Measurements from ENCODE around the gene ZNF445.
"Not testable (repeated sequence)": the region's sequence is repeated elsewhere in the genome, so short reads cannot be mapped to it uniquely, and the experiment has no call there.

Gene ZNF445

DNA sequence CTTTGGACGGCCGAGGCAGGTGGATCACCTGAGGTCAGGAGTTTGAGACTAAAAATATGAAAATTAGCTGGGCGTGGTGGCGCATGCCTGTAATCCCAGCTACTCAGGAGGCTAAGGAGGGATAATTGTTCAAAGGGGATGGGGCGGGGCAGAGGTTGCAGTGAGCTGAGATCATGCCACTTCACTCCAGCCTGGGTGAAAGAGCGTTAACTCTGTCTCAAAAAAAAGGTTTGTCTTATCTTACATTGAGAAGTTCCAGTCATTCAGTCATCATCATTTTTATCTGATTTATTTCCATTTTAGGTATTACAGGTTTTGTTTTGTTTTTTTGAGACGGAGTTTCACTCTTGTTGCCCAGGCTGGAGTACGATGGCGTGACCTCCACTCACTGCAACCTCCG is 2.6 kb downstream of the ZNF445 start:
- not testable (repeated sequence) for DNase-seq

DNA sequence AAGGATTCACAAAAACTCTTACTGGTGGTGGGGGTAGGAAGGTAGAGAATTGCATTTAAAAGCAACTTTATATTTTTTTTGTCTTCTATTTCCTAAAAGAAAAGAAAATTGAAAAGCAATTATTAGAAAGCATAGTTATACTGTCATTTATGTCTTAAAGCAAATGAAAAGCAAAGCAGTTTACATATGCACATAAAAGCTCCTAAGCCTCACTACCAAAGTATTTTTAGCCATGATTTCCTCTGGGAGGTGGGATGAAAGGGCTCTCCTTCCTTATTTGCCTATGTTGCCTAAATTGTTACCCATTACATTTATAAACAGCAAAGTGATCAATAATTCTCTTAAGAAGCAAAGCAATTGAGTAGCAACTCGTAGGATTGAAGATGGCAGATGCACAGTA is 7.0 kb downstream of the ZNF445 start:
- DNase-seq, result no peak

DNA sequence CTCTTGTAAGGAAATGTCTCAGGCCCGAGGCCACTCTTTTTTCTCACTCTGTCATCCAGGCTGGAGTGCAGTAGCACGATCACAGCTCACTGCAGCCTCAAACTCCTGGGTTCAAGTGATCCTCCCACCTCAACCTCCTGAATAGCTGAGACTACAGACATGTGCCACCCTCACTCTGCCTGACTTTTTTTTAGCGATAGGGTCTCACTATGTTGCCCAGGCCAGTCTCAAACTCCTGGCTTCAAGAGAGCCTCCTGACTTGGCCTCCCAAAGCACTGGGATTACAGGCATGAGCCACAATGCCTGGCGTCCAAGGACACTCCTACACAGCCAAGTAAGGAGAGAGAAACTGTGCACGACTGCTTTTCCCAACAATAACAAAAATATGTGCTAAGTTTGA is 7.6 kb downstream of the ZNF445 start:
- no peak for DNase-seq

DNA sequence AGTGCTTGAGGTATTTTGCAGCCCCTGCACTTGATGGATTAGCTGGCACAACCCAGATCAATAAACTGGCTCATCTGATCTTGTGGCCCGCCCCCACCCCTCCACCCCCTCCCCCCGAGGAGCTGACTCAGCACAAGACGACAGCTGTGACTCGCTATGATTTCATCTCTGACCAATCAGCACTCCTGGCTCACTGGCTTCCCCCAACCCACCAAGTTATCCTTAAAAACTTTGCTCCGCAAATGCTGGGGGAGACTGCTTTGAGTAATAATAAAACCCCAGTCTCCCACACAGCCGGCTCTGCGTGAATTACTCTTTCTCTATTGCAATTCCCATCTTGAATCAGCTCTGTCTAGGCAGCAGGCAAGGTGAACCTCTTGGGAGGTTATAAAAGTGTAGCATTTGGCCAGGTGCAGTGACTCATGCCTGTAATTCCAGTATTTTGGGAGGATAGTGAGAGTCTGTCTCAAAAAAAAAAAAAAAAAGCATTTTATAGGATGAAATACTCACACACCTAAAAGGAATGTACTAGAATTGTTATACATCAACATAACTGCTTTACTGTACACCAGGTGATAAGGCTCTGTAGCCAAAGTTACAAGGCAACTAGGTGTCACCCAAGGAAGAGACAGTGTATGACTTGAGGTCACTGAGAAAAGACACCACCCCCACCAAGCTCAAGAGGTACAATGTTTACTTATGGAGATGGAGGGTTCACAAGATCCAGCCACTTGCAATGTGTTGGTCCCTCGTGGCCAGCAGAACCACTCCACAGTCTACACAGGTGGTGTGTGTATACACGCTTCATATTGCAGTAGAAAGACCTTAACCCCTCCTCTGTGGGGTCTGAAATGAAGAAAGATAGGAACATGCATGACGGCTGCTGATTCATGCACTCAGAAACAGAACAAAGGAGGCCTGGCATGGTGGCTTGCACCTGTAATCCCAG is 8.6 kb downstream of the ZNF445 start:
- no peak for DNase-seq

DNA sequence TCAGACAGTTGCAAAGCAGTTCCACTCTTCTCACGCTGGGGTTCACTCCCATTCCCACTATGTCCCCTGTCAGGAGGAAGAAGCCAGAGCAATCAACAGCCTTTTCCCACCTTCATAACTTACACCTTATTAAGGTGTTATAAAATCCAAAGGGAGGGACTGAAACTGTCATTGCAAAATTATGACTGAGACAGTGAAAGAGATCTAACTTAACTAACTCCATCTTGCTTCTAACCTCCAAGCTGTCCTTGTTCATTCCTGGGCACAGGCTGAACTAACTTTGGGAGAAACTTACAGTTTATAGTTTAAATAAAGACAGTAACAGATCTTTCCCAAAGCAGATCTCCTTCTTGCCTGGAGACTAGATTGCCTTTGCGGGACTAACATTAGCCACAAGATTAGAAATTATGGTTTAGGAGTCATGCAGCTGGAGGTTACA is 9.4 kb downstream of the ZNF445 start:
- not testable (repeated sequence) for DNase-seq

DNA sequence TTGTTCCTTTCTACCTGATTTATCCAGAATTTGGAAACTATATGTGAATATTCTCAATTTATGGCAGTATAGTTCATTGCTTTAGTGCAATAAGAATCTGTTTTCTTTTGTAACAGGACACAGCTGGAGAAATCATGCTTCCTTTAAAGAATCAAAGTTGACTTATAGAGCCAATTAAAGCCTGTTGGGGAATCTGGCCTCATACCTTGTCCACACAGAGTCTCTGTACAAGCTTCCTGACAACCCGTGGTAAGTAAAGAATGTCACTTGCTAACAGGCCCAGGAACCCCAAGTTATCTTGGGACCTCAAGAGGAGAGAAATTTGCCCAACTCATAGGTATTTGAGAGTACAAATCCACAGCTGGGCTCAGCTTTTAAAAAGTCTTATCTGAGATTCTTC is 10.2 kb downstream of the ZNF445 start:
- no peak for DNase-seq

DNA sequence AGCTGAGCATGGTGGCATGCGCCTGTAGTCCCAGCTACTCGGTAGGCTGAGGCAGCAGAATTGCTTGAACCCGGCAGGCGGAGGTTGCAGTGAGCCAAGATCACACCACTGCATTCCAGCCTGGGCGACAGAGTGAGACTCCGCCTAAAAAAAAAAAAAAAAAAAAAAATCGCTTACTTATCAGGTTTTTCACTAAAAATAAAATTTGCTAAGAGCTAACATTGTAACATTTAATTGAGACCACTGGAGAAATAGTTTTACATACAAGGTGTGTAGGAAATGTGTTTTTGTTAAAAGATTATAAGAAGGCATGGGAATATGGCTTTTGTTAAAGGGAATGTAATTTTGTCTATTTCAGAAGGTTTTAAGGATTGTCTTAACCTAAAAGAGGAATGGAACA is 12.6 kb downstream of the ZNF445 start:
- DNase-seq, result not testable (repeated sequence)

DNA sequence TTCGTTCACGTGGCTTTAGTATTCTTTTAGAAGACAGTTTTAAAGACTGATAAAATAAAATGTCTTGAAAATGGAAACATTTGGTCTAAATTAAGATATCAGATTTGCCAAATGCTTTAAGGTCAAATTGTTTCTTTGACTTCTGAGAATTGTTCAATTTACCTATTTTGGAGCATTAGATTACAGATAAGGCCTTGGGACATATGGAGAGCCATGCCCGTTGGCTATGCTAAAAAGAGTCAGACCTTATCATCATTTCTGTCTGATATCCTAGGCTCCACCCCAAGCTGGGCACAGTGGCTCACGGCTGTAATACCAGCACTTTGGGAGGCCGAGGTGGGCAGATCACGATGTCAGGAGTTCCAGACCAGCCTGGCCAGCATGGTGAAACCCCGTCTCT is 13.0 kb downstream of the ZNF445 start:
- no peak for DNase-seq

DNA sequence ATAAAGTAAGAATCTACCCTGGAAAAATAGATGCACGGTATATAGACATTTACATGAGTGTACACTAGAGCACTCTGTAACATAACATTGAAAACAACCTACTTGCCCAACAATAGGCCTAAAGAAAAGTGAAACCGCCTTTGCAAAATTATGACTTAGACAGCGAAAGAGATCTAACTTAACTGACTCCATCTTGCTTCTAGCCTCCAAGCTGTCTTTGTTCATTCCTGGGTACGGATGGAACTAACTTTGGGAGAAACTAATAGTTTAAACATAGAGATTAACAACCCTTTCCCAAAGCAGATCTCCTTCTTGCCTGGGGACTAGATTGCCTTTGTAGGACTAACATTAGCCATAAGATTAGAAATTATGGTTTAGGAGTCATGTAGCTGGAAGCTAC is 17.4 kb downstream of the ZNF445 start:
- not testable (repeated sequence) for DNase-seq

DNA sequence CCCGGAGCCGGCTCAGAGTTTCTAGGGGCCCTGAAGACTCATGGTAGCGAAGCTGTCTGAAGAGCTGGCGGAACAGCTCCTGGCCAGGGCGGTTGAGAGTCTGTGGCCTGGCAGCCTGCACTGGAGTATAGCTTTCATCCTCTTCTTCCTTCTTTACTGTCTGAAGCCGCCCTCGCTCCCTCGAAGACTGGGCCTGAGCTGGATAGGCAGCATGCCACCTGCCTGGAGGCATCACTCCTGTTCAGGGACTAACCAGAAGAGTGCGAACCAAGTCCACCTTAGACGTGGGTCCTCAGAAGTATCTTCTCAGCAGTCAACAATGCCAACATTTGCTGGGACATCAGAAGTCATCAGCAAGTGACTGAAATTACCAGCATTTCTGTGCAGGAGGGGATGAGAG is 22.2 kb downstream of the ZNF445 start:
- no peak for DNase-seq

DNA sequence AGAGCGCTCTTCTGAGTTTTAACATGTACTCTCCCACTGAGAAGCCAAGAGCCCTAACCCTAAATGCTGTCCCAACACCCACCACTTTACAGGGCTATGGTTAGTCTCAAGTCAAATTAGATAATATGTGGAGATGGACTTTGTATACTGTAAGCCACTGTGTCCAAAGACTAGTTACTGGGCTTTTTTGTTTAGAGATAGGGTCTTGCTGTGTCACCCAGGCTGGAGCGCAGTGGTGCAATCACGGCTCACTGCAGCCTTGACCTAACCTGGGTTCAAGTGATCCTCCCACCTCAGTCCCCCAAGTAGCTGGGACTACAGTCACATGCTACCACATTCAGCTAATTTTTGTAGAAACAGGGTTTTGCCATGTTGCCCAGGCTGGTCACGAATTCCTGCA is 23.2 kb downstream of the ZNF445 start:
- no peak for DNase-seq

DNA sequence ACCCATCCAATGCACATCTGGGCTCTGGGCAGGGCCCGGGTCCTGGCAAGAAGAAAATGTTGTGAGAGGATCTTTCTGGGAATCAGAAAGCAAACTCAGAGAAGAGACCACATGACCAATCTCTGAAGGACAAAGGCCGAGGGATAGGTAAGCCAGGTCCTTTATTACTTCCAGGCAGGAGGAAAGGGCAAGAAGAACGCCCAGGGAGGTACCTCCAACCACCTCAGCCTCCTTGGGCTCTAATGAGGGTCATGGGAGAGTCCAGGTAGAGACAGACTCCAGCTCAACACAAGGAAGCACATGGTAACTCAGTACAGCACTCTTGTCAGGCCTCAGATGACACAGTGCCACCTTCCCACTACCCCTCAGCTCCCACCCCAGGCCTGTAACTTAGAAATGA is 26.0 kb downstream of the ZNF445 start:
- DNase-seq, result no peak

DNA sequence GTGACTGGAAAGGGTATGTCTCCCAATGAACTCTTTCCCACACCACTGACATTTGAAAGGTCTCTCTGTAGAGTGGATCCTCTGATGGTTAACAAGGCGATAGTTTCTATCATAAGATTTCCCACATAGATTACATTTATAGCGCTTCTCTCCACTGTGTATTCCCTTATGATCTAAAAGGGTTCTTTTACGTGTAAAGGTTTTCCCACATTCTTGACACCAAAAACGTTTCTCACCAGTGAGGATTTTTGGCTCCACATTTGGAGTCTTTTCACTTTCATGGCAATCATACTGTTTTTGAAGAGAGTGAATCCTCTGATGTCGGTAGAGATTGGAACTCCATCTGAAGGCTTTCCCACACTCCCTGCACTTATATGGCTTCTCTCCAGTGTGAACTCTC is 30.5 kb downstream of the ZNF445 start:
- DNase-seq, result no peak

DNA sequence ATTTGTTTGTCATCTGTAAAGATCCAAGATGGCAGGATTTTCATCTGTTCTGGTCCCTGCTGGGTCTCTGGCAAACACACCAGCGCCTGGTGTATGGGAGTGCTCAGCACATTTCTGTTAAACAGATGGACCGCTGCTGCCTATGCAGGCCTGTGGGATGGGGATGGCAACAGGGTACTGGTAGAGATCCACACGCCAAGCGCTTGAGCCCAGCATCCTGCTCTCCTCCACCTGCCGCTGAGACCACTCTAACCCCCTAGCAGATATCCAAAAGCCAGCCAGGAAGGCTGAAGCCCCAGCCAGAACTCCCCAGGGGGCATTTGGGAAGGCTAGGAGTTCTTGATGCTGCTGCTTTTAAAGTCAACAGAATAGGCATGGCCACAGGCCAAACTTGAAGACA is 31.7 kb downstream of the ZNF445 start:
- no peak for DNase-seq

DNA sequence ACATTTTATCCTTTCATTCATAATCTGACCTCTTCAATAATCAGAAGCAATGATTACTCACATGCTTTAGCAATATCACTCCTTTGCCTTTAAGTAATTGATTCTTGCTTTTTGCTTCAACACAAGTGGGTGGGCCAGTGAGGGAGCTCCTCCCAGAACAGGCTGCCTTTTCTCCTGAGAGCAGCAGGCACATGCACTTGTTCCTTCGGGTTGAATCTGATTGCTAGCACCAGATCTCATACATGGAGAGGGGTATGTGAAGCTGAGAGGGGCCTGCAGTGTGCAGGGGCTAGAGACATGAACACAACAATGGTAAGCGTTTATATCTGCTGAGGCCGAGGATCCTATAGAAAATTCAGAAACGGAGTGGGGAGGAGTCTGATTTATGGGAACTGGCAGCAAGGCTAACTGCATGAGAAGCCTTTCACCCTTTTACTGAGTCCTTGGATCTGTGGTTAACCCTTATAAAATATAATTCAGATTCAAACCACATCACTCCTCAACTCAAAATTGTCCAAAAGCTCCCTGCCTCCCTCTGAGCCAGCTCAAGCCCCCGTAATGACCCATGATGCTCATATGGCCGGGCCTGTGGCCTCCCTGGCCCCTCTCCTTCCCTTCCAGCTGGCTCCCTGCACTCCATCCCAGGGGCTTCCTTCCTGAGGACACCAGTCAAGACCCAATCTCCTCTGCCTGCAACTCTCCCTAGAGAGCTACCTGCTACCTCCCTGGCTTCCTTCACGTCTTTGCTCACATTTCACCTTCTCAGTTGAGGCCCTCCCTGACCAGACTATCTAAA is 32.4 kb downstream of the ZNF445 start:
- DNase-seq, result no peak

DNA sequence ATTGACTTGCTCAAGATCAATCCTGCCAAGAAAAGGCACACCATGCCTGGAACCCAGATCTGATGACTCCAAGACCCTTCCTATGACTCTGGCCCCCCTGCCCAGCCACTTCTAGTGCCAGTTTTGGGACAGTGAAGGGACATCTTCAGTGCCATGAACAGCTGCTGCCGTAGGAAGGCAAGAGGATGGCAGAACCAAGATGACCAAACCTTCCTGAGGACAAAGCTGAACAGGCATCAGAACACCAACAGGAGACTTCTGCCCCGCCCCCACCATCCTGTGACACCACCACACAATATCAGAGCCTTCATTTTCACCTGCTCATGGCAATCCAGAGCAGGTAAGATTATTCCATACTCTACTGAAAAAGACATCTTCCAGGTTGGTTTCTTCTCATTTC is 33.0 kb downstream of the ZNF445 start:
- DNase-seq, result no peak

DNA sequence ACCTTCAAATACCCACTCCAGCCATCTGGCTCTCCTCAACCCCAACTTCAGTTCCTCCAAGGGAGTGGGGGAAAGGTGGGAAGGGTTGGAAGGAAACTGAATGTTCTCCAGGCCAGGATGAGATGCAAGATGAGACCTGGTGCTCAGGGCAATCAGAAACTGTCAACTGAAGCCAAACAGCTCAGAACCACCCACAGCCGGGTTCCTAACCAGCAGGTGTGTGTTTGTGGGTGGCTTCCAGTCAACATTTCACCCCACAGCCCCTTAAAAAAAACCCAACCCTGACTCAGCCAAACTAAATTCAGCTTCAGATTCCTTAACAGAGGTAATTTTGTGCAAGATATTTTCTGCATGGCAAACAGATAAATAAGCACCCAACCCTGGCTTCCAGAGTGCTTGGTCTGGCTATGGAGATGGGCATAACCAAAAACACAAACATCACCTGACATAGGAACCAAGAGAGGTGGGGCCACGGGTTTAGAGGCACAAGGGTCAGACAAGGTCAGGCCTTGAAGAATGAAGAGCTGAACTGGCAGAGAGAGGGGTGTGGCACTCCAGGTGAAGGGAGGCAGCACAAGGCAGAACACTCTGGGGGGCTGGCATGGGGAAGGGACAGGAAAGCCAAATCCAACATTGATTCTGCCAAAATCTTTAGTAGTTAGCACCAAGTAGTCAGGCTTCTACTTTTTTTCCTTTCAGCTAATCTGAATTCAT is 34.7 kb downstream of the ZNF445 start:
- no peak for DNase-seq

DNA sequence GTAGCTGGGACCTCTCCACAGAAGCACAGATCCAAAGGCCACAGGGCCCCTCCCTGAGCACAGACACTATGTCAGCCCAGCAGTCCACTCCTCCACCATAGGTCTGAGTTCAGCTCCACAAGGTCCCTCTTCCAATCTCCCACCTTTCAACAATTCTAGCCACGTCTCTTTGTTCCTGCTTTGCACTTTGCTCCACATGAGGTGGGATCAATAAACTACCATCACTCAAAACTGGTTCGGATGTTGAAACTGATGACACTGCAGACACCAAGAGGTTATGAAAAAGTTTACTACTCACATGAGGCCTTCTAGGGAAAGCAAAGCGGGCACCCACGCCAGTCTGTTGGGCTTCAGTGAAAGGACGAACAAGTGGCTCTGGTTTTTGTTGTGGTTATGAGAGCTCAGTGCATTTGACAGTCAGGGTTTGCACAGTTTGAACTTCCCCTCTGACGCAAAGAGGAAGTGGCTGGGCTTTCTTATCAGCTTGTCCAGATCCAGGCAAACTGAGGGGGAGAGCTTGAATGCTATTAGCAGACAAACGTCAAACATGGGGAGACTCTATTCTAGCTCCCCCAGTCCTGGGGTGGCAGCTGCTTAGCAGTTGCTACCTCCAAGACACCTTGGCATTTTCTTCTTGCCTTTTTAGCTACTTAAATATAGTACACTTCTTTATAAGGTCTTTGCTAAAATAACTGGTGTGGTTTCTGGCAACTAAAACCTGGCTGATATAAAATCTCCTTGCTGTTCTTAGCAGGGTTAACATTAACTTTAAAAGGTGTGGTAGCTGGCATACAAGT is 37.8 kb downstream of the ZNF445 start:
- DNase-seq, result no peak

DNA sequence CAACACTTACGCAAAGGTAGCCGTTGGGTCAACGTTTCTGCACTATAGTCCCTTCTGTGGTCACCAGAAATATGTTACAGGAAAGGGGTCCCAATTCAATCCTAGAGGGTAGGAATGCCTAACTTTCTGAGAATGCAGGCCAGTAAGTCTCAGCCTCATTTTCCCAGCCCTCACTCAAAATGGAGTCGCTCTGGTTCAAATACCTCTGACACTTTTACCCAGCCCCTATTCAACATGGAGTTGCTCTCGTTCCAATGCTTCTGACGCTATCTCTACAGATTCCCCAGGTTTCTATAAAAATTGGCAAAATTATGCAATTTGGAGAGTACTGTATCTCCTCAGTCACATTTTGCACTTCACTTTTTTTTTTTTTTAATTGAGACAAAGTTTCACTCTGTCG is 39.7 kb downstream of the ZNF445 start:
- DNase-seq, result no peak

DNA sequence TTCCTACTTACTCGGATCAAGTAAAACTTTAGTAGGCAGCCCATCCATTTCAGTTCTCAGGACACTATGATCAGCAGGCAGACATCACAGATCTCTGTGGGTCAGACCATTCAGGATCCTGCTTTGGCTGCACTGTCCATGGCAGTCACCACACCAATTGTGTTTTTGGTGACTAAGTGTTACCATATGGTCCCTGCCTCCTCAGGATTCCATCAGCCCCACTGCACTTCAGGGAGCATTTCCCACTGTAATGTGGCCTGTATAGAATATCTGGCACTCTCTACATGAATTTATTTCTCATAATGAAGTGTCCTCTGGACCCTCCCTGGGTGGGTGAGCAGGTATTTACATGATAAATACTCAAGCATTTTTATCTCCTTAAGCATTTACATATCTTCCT is 41.3 kb downstream of the ZNF445 start:
- DNase-seq, result no peak

DNA sequence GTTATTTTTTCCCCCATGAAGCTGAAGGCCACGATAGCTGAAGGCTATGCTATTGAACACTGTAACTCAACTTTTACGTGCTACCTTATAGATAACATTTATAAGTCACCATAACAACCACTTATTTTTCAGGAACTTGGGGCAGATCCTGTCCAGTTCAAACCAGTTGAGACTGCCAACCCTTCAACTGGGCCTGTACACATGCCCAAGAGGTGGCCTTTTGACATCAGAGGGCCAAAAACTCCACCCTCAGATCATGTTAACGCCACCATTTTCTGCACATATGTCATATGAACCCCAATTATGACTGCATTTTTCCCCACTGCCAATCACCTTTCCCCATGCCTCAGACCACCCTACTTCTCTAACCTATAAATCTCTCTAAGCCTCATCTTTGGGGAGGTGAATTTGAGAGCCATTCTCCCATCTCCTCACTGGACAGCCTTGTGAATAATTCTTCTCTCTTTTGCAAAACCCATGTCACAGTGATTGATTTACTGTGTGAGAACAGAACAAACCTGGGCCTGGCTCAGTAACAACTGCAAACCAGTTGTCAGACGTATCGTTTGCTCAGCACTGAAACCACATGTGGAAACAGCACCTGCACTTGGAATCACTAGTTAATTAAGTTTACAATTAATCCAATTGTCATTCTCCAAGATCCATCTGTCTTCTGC is 42.5 kb downstream of the ZNF445 start:
- no peak for DNase-seq

DNA sequence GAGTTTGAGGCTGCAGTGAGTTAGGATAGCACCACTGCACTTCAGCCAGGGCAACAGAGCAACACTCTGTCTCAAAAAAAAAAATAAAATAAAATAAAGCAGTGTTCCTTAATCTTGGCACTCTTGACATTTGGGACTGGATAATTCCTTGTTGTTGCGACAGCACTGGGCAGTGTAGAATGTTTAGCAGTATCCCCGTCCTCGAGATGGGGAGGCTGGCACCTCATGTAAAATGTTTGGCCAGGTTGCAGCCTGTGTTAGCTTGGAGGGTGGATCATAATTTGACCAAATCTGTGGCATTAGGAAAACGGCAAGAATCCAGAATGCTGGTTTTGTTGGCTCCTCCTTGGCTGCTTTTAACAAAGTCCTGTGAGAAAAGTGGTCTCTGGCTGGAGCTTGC is 47.0 kb downstream of the ZNF445 start:
- no peak for DNase-seq
